ENCODE measurements around the gene APBA2. TPM values are rescaled to one million over a fixed set of nuclear protein-coding genes. Genes with fewer than 3 reads are reported as not detected.

The APBA2 gene
- polyA plus RNA-seq, 1 donor (not counting 4 experiments of a cell fraction or from before 2014, with no cell fraction given) = 5.5 TPM

DNA sequence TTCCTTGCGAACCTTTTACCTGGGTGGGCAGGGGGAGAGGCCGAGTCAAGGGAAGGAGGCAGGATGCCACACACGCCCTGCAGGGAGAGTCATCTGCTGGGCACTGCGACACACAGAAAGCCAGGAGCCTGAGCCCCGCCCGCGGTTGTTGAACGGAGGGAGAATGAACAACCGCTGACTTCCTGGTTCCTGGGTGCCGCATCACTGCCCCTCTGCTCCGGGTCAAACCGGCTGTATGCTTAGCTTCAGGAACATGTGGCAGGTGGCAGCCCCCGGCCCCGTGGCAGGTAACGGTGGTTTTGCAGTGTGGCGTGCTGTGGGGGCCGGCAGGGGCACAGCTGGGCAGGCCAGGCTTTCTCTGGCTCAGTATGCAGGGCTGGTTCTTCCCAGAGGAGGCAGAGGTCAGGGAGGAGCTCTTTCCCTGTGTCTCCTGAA, 33.4 kb downstream of the APBA2 start:
- Histone ChIP-seq H3K4me1 (ENCODE audit: control insufficient read depth, extremely low read depth, insufficient read depth, low read length) (no peaks in the 10 kb centered on the region), H3K79me2 (ENCODE audit: control insufficient read depth, insufficient read depth, low read length) (no peaks in the 10 kb centered on the region), H3K36me3 (ENCODE audit: control insufficient read depth in 2 of 2, extremely low read depth in 1 of 2, insufficient read depth in 2 of 2, low read length in 2 of 2) (no peaks in the 10 kb centered on the region), H3K27me3 (ENCODE audit: control insufficient read depth, extremely low read depth, insufficient read depth, low read length) (no peaks in the 10 kb centered on the region), H4K20me1 (ENCODE audit: control insufficient read depth, extremely low read depth, insufficient read depth, low read length) (no peaks in the 10 kb centered on the region), H3K9me1 (ENCODE audit: control insufficient read depth, extremely low read depth, insufficient read depth, low read length) (no peaks in the 10 kb centered on the region), H3K4me2 (ENCODE audit: control insufficient read depth, extremely low read depth, insufficient read depth, low read depth, low read length) (no peak overlapping the region), H3K27ac (ENCODE audit: control insufficient read depth, insufficient read depth, low read length) (no peak overlapping the region), H3K9ac (ENCODE audit: control insufficient read depth, extremely low read depth, insufficient read depth, low read length) (no peak overlapping the region), H3K4me3 (ENCODE audit: control insufficient read depth in 2 of 3, extremely low read depth in 1 of 3, insufficient read depth in 2 of 3, low read depth in 1 of 3, low read length in 3 of 3) (no peak overlapping the region), H3K9me3 (ENCODE audit: control insufficient read depth, low read depth, low read length) (peaks cover 2% of the 10 kb centered on the region), H2AFZ (ENCODE audit: control insufficient read depth, low read length) (no peak overlapping the region)
- no peak for TF ChIP-seq EZH2 (IDR thresholded peaks at IDR 0.05; ENCODE audit: low read length)
- TF ChIP-seq, protein P1, sequence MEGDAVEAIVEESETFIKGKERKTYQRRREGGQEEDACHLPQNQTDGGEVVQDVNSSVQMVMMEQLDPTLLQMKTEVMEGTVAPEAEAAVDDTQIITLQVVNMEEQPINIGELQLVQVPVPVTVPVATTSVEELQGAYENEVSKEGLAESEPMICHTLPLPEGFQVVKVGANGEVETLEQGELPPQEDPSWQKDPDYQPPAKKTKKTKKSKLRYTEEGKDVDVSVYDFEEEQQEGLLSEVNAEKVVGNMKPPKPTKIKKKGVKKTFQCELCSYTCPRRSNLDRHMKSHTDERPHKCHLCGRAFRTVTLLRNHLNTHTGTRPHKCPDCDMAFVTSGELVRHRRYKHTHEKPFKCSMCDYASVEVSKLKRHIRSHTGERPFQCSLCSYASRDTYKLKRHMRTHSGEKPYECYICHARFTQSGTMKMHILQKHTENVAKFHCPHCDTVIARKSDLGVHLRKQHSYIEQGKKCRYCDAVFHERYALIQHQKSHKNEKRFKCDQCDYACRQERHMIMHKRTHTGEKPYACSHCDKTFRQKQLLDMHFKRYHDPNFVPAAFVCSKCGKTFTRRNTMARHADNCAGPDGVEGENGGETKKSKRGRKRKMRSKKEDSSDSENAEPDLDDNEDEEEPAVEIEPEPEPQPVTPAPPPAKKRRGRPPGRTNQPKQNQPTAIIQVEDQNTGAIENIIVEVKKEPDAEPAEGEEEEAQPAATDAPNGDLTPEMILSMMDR (optimal IDR thresholded peaks at IDR 0.05 in 1 of 3, IDR thresholded peaks at IDR 0.05 in 1 of 3, conservative IDR thresholded peaks at IDR 0.05 in 1 of 3; ENCODE audit: extremely low read depth in 1 of 3, insufficient read depth in 2 of 3, low read length in 3 of 3) = no peak
- DNase-seq (ENCODE audit: low read depth, low spot score) (no peak), FAIRE-seq (no peak)
- dilution Hi-C loops (cut with MboI; ENCODE audit: extremely low pct_ligation_motif_present, low sequenced_read_pairs) = no loop called here

DNA sequence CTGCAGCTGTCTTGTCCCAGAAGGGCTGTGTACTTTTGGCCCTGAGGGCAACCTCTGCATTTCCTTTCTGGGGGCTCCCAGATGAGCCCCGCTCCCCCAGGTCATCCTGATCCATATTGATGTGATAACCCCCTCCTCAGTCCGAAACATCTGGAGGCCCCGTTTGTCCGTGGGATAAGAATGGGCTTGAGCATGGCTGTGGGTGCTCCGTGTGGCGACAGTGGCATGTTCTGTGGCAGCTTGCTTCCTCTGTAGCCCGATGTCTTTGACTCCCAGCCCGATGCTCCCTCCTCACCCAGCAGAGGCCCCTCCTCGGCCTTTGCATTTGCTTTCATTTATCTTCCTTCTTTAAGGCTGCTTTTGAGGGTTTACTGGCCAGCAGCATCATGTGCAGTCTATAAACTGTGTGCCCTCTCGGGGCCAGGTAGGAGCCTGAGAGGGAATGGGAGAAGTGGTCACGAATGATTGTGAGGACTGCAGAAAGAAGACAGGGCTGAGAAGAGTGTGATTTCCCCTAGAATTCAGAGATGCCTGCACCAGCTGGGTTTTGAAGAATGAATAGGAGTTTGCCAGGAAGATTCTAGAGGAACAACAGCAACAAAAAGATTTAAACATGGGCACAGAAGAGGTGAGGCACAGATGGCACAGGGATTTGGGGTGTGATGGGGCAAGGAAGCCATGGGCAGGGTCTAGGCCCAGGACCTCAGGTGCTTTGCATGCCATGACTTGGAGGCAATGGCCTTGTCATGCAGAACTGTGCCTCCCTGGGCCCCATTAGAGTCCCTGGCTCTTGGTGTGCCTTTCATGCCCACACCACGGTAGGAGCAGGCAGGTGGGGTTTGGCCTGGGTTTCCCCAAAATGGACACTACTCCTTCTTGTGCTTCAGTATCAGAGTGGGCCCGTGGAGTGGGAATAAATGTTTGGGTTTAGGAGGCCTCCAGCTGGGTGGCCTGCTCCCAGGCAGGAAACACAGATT, 34.2 kb downstream of the APBA2 start:
- no peak for FAIRE-seq
- Histone ChIP-seq H3K27ac (ENCODE audit: control insufficient read depth, insufficient read depth, low read length) (no peak overlapping the region), H3K79me2 (ENCODE audit: control insufficient read depth, insufficient read depth, low read length) (no peaks in the 10 kb centered on the region), H3K4me1 (ENCODE audit: control insufficient read depth, extremely low read depth, insufficient read depth, low read length) (no peaks in the 10 kb centered on the region), H3K27me3 (ENCODE audit: control insufficient read depth, extremely low read depth, insufficient read depth, low read length) (no peaks in the 10 kb centered on the region), H4K20me1 (ENCODE audit: control insufficient read depth, extremely low read depth, insufficient read depth, low read length) (no peaks in the 10 kb centered on the region), H3K9me1 (ENCODE audit: control insufficient read depth, extremely low read depth, insufficient read depth, low read length) (no peaks in the 10 kb centered on the region), H3K9ac (ENCODE audit: control insufficient read depth, extremely low read depth, insufficient read depth, low read length) (no peak overlapping the region), H3K4me3 (ENCODE audit: control insufficient read depth in 2 of 3, extremely low read depth in 1 of 3, insufficient read depth in 2 of 3, low read depth in 1 of 3, low read length in 3 of 3) (no peak overlapping the region), H3K4me2 (ENCODE audit: control insufficient read depth, extremely low read depth, insufficient read depth, low read depth, low read length) (no peak overlapping the region), H2AFZ (ENCODE audit: control insufficient read depth, low read length) (no peak overlapping the region), H3K9me3 (ENCODE audit: control insufficient read depth, low read depth, low read length) (no peaks in the 10 kb centered on the region), H3K36me3 (ENCODE audit: control insufficient read depth in 2 of 2, extremely low read depth in 1 of 2, insufficient read depth in 2 of 2, low read length in 2 of 2) (no peaks in the 10 kb centered on the region)
- no peak for DNase-seq (ENCODE audit: low read depth, low spot score)
- dilution Hi-C loops (cut with MboI; ENCODE audit: extremely low pct_ligation_motif_present, low sequenced_read_pairs) = no loop called here
- no peak for TF ChIP-seq EZH2 (IDR thresholded peaks at IDR 0.05; ENCODE audit: low read length)
- TF ChIP-seq, protein P1 (optimal IDR thresholded peaks at IDR 0.05 in 1 of 3, IDR thresholded peaks at IDR 0.05 in 1 of 3, conservative IDR thresholded peaks at IDR 0.05 in 1 of 3; ENCODE audit: extremely low read depth in 1 of 3, insufficient read depth in 2 of 3, low read length in 3 of 3) = no peak
